Measurements from ENCODE around the gene RFX6. TPM values are rescaled to one million over a fixed set of nuclear protein-coding genes. Genes with fewer than 3 reads are reported as not detected.

The RFX6 gene
- total and polyA plus RNA-seq, 10 of the 15 experiments (the other 5 are each of a cell fraction or from before 2014, with no cell fraction given), result not detected

DNA sequence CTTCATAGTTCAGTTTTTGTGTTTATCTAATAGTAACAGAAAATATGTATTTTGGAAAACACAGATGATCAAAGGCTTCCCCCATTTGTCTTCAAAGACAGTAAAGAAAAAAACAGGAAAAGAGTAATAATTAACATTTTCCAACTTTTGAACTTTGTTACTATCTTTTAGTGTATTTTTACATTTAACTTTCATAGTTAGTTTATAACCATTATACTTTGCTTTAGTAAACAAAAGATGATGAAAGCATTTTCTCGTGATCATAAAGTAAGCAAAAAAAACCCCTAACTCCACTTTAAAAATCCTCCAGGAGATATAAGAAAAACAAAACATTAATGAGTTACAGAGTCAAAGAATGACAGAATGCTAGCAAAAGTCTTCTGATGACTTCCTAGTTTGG is 34.6 kb upstream of the RFX6 start (continued):
- no peak for TF ChIP-seq WRNIP1 (IDR thresholded peaks at IDR 0.05; ENCODE audit: borderline replicate concordance, low read depth, low read length)
- TF ChIP-seq, protein P1, sequence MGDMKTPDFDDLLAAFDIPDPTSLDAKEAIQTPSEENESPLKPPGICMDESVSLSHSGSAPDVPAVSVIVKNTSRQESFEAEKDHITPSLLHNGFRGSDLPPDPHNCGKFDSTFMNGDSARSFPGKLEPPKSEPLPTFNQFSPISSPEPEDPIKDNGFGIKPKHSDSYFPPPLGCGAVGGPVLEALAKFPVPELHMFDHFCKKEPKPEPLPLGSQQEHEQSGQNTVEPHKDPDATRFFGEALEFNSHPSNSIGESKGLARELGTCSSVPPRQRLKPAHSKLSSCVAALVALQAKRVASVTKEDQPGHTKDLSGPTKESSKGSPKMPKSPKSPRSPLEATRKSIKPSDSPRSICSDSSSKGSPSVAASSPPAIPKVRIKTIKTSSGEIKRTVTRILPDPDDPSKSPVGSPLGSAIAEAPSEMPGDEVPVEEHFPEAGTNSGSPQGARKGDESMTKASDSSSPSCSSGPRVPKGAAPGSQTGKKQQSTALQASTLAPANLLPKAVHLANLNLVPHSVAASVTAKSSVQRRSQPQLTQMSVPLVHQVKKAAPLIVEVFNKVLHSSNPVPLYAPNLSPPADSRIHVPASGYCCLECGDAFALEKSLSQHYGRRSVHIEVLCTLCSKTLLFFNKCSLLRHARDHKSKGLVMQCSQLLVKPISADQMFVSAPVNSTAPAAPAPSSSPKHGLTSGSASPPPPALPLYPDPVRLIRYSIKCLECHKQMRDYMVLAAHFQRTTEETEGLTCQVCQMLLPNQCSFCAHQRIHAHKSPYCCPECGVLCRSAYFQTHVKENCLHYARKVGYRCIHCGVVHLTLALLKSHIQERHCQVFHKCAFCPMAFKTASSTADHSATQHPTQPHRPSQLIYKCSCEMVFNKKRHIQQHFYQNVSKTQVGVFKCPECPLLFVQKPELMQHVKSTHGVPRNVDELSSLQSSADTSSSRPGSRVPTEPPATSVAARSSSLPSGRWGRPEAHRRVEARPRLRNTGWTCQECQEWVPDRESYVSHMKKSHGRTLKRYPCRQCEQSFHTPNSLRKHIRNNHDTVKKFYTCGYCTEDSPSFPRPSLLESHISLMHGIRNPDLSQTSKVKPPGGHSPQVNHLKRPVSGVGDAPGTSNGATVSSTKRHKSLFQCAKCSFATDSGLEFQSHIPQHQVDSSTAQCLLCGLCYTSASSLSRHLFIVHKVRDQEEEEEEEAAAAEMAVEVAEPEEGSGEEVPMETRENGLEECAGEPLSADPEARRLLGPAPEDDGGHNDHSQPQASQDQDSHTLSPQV (IDR thresholded peaks at IDR 0.05), result no peak
- no peak for TF ChIP-seq SREBF1 (IDR thresholded peaks at IDR 0.05; ENCODE audit: low read length)
- TF ChIP-seq, protein P2, sequence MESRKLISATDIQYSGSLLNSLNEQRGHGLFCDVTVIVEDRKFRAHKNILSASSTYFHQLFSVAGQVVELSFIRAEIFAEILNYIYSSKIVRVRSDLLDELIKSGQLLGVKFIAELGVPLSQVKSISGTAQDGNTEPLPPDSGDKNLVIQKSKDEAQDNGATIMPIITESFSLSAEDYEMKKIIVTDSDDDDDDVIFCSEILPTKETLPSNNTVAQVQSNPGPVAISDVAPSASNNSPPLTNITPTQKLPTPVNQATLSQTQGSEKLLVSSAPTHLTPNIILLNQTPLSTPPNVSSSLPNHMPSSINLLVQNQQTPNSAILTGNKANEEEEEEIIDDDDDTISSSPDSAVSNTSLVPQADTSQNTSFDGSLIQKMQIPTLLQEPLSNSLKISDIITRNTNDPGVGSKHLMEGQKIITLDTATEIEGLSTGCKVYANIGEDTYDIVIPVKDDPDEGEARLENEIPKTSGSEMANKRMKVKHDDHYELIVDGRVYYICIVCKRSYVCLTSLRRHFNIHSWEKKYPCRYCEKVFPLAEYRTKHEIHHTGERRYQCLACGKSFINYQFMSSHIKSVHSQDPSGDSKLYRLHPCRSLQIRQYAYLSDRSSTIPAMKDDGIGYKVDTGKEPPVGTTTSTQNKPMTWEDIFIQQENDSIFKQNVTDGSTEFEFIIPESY (IDR thresholded peaks at IDR 0.05), result no peak
- no peak for TF ChIP-seq BMI1 (IDR thresholded peaks at IDR 0.05; ENCODE audit: borderline replicate concordance)
- no peak for TF ChIP-seq KLF5 (IDR thresholded peaks at IDR 0.05; ENCODE audit: partially characterized antibody)
- TF ChIP-seq ETV6 (conservative IDR thresholded peaks at IDR 0.05 in 1 of 2, IDR thresholded peaks at IDR 0.05 in 1 of 2; ENCODE audit: borderline replicate concordance in 1 of 2, low read depth in 1 of 2), result no peak
- no peak for TF ChIP-seq BRCA1 (IDR thresholded peaks at IDR 0.05; ENCODE audit: low read depth, low read length)

Data from GM12878 (cell line).